ENCODE results near the gene TRRAP.
"Not testable (repeated sequence)": the region's sequence is repeated elsewhere in the genome, so short reads cannot be mapped to it uniquely, and the experiment has no call there.

Gene TRRAP

DNA sequence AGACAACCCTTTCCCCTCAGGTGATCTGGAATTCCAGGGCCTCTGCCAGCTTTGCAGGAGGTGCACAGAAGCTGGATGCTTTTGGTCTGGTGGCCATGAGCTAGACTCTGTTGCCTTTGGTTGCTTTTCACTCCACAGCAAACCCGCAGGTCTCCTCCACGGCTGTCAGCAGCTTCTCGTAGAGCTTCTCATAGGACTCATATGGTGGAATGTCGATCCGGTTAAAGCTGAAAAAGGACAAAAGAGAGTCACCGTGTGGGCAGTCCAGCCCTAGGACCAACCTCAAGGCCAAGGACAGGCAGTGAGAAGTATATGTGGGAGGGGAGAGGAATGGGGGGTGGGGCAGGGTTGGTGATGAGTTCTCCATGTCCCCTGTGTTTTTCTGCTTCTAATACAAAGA lies 152.1 kb downstream of the TRRAP start:
- no peak for DNase-seq (ENCODE audit: low read depth)

DNA sequence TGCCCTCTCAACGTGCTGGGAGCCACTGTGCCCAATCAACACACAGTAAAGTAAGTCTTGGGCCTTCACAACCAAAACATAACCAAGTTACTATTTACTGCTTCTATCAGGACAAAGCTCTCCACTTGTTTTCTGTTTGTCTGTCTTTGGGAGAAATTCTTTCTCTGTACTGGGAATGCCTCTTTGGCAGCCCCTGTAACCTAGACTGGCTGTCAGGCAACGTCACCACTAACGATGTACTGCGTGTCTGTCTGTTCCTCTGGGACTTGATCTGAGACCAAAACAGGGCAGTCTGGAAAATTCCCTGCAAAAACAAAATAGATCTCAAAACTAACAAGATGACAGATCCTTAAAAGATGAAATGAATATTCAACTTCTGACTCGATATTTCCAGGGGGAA lies 152.6 kb downstream of the TRRAP start:
- no peak for DNase-seq (ENCODE audit: low read depth)

GRCh38 chr7:99031496-99031895 lies 153.2 kb downstream of the TRRAP start:
- no peak for DNase-seq (ENCODE audit: low read depth)

GRCh38 chr7:99032928-99033327 lies 154.6 kb downstream of the TRRAP start:
- no peak for DNase-seq (ENCODE audit: low read depth)

GRCh38 chr7:99033765-99034164 lies 155.4 kb downstream of the TRRAP start:
- no peak for DNase-seq (ENCODE audit: low read depth)

DNA sequence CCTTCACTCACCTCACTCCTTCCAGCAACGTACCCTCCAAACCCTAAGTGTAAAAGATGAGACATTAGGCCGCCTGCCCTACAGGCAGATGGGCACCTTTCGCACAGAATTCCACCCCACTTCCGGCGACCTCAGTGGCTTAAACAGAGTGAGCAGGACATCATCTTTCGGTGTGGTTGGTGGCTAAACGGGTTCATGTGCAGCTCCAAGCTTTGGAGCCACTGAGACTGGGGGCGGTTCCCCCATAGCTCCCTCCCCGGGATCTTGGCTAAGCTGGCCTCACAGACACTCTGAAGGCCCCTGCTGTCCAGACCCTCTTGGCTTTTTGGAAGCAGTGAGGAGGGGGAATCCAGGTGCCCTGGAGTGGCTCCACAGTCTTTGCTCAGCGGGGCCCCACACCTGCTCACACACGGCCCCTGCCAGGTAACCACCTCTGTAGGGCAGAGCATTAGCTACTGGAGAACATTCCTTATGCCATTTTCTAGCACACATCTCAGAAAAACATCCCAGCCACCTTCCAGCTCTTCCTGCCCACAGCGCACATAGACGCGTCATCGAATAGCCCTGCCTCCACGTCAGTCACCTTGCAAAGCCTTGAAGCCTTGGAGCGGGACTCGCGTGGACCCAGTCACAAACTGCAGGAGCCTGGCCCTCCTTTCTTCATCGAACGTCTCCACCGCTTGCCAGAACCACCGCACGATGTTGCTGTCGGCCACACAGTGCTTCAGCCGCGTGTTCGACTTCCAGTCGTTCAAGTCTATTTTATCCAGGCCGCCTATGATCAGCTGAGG lies 156.8 kb downstream of the TRRAP start:
- DNase-seq (ENCODE audit: low read depth): no peak

GRCh38 chr7:99035723-99036545 lies 157.6 kb downstream of the TRRAP start:
- no peak for DNase-seq (ENCODE audit: low read depth)

GRCh38 chr7:99036546-99037111 lies 158.3 kb downstream of the TRRAP start:
- DNase-seq (ENCODE audit: low read depth): no peak

DNA sequence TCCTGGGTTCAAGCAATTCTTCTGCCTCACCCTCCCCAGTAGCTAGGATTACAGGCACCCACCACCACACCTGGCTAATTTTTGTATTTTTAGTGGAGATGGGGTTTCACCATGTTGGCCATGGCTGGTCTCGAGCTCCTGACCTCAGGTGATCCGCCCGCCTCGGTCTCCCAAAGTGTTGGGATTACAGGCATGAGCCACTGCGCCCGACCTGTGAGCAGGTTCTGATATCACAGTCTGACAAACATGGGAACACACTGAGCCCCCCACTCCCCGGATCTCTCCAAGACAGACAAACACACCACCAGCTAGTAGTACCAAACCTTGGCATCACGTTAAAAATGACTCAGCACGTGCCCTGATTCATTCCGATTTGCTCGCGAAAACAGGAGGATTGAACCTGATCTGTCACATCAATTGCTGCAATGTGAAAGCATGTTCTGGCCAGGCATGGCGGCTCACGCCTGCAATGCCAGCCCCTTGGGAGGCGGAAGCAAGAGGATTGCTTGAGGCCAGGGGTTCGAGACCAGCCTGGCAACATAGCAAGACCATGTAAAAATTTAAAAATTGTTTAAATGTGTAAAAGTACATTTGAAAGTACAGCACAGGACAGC lies 159.1 kb downstream of the TRRAP start:
- no peak for DNase-seq (ENCODE audit: low read depth)

DNA sequence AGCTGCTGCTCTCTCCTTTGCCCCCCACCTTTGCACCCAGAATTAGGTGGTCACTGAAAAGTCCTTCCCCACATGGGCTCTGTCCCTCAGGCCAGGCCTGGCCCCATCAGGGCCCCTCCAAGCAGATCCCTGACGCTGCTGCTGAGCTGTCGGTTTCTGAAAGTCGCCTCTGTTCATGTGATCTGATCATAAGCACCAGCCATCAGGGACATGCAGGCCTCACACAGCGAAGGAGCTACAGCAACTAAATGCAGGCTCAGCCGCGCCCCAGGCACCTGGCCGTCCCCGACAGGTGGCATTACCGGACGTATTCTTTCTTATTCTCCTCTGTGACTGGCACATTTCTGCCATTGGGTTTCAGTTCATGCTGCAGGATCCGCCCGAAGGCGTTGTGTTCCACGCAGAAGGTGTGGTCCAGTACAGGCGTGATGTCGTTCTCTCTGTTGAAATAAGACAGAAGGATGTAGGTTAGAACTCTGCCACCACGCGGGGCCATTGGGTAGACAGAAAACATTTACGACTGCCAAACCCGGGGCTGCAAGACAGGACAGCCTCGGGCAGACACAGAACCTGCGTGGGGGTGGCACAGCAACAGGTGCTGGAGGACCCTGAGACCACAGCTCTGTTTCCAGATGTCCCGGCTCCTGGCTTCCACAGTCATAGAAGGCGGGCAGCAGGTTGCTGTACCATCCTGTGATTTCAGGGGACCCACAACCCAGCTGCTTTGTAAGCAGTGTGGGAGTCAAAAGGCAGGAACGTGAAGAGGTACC lies 159.9 kb downstream of the TRRAP start:
- DNase-seq (ENCODE audit: low read depth): no peak

DNA sequence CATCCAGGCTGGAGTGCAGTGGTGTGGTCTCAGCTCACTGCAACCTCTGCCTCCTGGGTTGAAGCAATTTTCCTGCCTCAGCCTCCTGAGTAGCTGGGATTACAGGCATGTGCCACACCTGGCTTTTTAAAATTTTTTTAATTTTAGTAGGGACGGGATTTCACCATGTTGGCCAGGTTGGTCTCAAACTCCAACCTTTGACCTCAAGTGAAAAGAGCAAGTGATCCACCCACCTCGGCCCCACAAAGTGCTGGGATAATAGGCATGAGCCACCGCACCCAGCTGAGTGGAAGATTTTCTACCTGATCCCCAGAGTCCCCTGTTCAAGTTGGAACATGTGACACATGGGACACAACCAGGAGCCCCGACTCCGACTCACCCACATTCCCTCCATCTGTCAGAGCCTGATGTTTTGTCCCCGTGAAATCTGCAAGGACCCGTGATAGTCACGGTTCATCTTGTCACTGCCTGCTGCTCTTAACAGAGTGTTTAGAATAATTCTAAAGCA lies 161.1 kb downstream of the TRRAP start:
- no peak for DNase-seq (ENCODE audit: low read depth)

DNA sequence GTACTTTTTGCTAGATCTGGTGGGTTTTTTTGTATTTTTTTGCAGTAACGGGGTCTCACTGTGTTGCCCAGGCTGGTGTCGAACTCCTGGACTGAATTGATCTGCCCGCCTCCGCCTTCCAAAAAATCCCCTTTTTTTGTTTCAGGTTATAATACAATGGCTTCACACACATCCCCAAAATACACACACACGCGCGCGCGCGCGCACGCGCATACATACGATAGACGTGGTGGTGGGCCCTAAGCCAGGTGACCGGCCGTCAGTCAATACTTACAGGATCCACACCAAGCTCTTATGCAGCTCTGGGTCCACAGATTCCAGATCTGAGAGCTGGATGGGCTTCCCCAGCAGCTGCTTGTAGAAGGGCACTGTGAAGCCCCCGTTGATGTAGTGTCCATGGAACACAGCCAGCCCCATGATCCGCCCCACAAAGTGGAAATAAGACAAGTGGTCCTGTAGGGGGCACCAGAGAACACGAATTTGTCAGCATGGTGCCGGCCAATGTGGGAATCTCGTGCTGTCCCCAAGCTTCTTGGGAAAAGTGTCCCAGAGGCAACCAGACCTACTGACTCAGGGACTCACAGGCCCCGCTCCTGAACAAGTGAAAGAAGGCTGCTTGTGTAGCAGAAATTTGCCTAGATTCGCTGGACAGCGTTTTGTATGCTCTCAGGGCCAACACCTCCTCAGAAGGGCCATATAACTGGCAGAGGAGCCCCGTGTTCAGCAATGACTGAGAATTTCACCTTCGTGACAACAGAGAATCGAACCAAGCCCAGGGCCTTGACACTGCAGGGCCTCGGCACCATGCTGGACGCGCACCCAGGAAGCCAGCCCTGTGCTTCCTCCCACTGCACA lies 162.0 kb downstream of the TRRAP start:
- DNase-seq (ENCODE audit: low read depth): peak; percentile 9

GRCh38 chr7:99041526-99041925 lies 163.2 kb downstream of the TRRAP start:
- no peak for DNase-seq (ENCODE audit: low read depth)

DNA sequence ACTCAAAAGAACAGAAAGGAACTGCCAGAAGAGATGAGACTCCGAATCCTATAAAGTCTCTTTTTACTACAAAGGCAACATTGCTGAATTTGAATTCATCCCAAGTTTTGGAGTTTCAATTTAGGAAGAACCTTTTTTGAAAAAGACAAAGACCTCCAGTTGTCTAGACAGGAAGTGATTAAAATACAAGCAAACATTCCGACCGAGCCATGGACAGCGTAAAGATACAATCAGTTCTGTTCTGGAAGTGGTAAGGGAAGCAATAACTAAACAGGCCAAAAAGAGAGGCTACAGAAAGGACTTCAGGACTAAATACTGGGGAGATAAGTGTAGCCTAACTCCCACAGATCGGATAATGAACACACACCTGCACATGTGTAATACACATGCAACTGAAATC lies 164.6 kb downstream of the TRRAP start:
- DNase-seq (ENCODE audit: low read depth): no peak

DNA sequence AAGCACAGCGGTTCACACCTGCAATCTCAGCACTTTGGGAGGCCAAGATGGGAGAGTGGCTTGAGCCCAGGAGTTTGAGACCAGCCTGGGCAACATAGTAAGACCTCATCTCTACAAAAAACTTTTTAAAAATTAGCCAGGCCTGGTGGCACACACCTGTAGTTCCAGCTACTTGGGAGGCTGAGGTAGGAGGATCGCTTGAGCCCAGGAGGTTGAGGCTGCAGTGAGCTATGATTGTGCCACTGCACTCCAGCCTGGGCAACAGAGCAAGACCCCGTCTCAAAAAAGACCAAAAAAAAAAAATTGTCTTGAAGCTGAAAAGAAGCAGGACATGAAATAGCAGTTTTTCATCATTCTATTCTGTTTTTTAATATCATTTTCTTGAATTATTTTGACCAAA lies 166.5 kb downstream of the TRRAP start:
- not testable (repeated sequence) for DNase-seq (ENCODE audit: low read depth)

DNA sequence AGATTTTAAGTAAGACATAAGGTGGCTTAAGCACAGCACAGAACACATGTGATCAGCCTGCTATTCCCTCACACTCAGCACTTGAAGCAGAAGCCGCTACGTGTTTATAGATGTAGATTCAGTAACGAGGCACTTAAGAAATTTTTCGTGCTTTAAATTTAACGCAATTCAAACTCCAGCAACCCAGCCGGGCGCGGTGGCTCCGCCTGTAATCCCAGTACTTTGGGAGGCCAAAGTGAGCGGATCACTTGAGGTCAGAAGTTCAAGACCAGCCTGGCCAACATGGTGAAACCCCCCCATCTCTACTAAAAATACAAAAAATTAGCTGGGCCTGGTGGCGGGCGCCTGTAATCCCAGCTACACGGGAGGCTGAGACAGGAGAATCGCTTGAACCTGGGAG lies 167.9 kb downstream of the TRRAP start:
- not testable (repeated sequence) for DNase-seq (ENCODE audit: low read depth)

GRCh38 chr7:99046722-99047121 lies 168.4 kb downstream of the TRRAP start:
- DNase-seq (ENCODE audit: low read depth): no peak

DNA sequence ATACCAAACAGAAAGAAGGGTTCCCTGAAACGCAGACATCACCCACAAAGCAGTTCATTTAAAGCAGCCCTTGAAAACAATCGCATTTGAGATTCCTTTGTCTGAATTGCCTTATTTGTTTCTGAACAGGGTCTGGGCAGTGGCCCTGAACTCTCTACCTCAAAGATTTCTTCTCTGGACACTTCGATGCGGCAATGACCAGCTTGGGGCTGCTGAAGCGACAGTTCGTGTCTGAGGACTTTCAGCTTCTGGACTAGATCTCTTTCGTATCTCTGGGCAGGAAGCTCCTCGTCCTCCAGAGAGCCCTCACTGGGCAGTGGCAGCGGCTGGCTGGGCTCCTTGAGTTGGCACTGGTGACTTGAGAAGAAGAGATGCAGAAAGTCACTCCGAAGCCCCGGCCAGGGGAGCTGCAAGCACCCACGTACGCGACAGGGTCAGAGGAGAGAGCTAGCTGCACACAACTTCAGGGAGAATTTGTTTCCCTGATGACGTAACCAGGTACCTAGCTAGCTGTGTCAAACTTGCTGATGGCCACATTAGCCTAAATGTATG lies 169.3 kb downstream of the TRRAP start:
- DNase-seq (ENCODE audit: low read depth): no peak

- no peak for DNase-seq (ENCODE audit: low read depth)
Measured at GRCh38 chr7:99050971-99051370, 172.6 kb downstream of the TRRAP start.

DNA sequence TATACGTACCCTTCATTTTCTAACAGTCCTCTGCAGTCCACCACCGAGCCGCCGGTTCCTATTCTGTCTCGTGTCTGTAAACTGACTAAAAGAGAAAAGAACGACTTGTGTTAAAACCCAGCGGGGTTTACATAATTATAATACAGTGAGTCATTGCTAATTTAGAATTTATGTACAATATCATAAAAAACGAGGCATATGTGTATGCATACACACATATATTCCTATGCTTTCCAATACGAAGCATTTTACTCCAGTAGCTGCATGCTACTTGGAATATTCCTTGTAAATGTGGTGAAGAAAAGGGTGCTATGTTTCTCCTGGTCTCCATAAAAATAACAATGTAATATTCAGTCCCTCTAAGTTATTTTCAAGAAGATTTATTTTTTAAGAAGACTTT lies 176.4 kb downstream of the TRRAP start:
- no peak for DNase-seq (ENCODE audit: low read depth)

Measured in T-helper 22 cell (primary cell).